Measurements from ENCODE around the gene SHD.
A peak's percentile ranks its signal among the peaks of the same experiment; 100 is the strongest.
"Not testable (repeated sequence)": the region's sequence is repeated elsewhere in the genome, so short reads cannot be mapped to it uniquely, and the experiment has no call there.

Gene SHD

GRCh38 chr19:4328243-4328990 is 49.4 kb downstream of the SHD start:
- DNase-seq, result peak; percentile 94

GRCh38 chr19:4328991-4329681 is 50.1 kb downstream of the SHD start:
- DNase-seq, result not testable (repeated sequence)

GRCh38 chr19:4329858-4330257 is 50.8 kb downstream of the SHD start:
- DNase-seq, result no peak

- no peak for DNase-seq
These were observed 56.0 kb downstream of the SHD start for GRCh38 chr19:4334929-4335570.

GRCh38 chr19:4337906-4338440 is 58.9 kb downstream of the SHD start:
- DNase-seq, result no peak

GRCh38 chr19:4338441-4339355 is 59.6 kb downstream of the SHD start, which contains the start of gene STAP2:
Gene STAP2, minus strand, starts transcription at chr19:4338827. Its CDS starts 74 bp downstream, at chr19:4338753.
- no peak for DNase-seq
